ENCODE data around the gene BTNL8.

The BTNL8 gene

GRCh38 chr5:180898621-180899246 lies at the start of gene BTNL8:
TSS of gene BTNL8 (plus strand) at chr5:180899159. CDS start at chr5:180899311, 152 bp downstream.
- H3K9me3 ChIP-seq (ENCODE audit: severe bottlenecking): no peaks in the 10 kb centered on the region
- no peaks in the 10 kb centered on the region for H3K27me3 ChIP-seq (ENCODE audit: insufficient read depth, low read depth, severe bottlenecking)
- no peak within 1 kb of the TSS for H3K4me3 ChIP-seq (ENCODE audit: low read depth, low read length)
- H3K27ac ChIP-seq: no peak within 1 kb of the TSS
- no peaks in the 10 kb centered on the region for H3K36me3 ChIP-seq
- TF ChIP-seq, protein P1, sequence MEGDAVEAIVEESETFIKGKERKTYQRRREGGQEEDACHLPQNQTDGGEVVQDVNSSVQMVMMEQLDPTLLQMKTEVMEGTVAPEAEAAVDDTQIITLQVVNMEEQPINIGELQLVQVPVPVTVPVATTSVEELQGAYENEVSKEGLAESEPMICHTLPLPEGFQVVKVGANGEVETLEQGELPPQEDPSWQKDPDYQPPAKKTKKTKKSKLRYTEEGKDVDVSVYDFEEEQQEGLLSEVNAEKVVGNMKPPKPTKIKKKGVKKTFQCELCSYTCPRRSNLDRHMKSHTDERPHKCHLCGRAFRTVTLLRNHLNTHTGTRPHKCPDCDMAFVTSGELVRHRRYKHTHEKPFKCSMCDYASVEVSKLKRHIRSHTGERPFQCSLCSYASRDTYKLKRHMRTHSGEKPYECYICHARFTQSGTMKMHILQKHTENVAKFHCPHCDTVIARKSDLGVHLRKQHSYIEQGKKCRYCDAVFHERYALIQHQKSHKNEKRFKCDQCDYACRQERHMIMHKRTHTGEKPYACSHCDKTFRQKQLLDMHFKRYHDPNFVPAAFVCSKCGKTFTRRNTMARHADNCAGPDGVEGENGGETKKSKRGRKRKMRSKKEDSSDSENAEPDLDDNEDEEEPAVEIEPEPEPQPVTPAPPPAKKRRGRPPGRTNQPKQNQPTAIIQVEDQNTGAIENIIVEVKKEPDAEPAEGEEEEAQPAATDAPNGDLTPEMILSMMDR (IDR thresholded peaks at IDR 0.05; ENCODE audit: low read depth, low read length): no peak
- no peak for DNase-seq

DNA sequence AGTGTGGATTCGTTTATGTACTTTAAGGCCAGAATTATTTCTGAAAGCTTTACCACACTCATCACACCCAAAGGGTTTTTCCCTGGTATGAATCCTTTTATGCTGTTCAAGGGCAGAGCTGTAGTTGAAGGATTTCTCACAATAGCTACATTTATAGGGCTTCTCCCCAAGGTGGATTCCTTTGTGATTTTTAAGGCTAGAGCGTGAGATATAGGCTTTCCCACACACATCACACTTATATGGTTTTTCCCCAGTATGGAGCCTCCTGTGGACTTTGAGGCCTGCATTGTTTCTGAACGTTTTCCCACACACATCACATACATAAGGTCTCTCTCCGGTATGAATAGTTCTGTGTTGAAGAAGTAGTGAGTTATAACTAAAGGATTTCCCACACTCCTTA lies 49.1 kb upstream of the BTNL8 start:
- Histone ChIP-seq H3K9me3 (ENCODE audit: severe bottlenecking) (no peaks in the 10 kb centered on the region), H3K27me3 (ENCODE audit: insufficient read depth, low read depth, severe bottlenecking) (no peaks in the 10 kb centered on the region), H3K27ac (no peak overlapping the region), H3K4me3 (ENCODE audit: low read depth, low read length) (no peak overlapping the region), H3K36me3 (peaks cover 17% of the 10 kb centered on the region)
- TF ChIP-seq, protein P1 (IDR thresholded peaks at IDR 0.05; ENCODE audit: low read depth, low read length): no peak
- no peak for DNase-seq

GRCh38 chr5:180850434-180851078 lies 48.4 kb upstream of the BTNL8 start:
- no peak overlapping the region for H3K27ac ChIP-seq
- H3K4me3 ChIP-seq (ENCODE audit: low read depth, low read length): no peak overlapping the region
- no peaks in the 10 kb centered on the region for H3K27me3 ChIP-seq (ENCODE audit: insufficient read depth, low read depth, severe bottlenecking)
- no peak for DNase-seq
- TF ChIP-seq, protein P1 (IDR thresholded peaks at IDR 0.05; ENCODE audit: low read depth, low read length): no peak
- H3K36me3 ChIP-seq: peaks cover 17% of the 10 kb centered on the region
- H3K9me3 ChIP-seq (ENCODE audit: severe bottlenecking): no peaks in the 10 kb centered on the region

DNA sequence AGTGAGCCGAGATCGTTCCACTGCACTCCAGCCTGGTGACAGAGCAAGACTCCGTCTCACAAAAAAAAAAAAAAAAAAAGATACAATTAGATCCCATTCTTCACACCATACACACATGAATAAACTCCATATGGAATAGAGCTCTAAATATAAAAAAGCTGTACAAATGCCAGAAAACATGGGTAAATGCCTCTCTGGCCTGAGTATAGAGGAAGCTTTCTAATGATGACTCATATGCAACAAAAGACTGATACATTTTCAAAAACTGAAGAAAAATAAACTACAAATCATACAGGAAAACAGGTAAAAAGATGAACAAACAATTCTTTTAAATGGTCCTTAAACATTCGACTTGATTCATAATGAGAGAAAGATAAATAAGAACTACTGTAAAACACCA lies 46.5 kb upstream of the BTNL8 start:
- Histone ChIP-seq H3K4me3 (ENCODE audit: low read depth, low read length) (no peak overlapping the region), H3K27ac (no peak overlapping the region), H3K36me3 (peaks cover 17% of the 10 kb centered on the region), H3K9me3 (ENCODE audit: severe bottlenecking) (no peaks in the 10 kb centered on the region), H3K27me3 (ENCODE audit: insufficient read depth, low read depth, severe bottlenecking) (no peaks in the 10 kb centered on the region)
- DNase-seq: no peak
- TF ChIP-seq, protein P1 (IDR thresholded peaks at IDR 0.05; ENCODE audit: low read depth, low read length): no peak

DNA sequence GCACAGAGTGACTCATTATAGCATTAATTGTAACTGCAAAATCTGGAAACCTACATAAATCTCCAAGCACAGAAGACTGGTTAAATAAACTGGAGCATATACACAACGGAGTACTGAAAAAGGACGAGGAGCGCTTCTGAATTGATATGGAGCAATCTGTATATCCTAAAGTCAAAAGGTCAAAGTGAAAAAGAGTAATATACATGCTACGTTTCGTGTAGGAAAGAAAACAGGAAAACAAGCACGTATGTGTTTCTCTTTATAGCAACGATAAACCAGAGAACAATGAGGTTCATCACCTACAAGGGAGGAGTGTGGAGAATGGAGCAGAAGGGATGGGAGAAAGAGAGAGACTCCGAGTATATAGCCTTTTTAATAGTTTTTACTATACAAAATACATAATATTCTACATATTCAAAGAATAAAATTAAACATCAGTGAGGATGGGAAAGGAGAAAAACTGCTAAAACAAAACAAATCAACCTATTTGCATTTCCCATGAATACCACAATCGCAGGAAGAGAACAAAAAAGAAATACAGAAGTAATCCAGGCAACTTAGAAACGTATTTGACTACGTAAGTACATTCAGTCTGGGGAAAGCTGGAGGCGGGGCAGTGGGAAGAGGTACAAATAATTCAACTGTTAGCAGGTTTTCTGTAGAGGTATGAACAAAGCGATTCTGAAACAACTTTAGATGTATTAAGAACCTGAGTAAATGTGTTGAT lies 45.7 kb upstream of the BTNL8 start:
- Histone ChIP-seq H3K36me3 (peaks cover 17% of the 10 kb centered on the region), H3K4me3 (ENCODE audit: low read depth, low read length) (no peak overlapping the region), H3K27ac (no peak overlapping the region), H3K9me3 (ENCODE audit: severe bottlenecking) (no peaks in the 10 kb centered on the region), H3K27me3 (ENCODE audit: insufficient read depth, low read depth, severe bottlenecking) (no peaks in the 10 kb centered on the region)
- DNase-seq: no peak
- TF ChIP-seq, protein P1 (IDR thresholded peaks at IDR 0.05; ENCODE audit: low read depth, low read length): no peak
